ENCODE measurements around the gene LCE2A. TPM values are rescaled to one million over a fixed set of nuclear protein-coding genes. Genes with fewer than 3 reads are reported as not detected.

The LCE2A gene
- total and polyA plus RNA-seq, 9 of the 15 experiments (the other 6 are each of a cell fraction or from before 2014, with no cell fraction given): not detected

- H3K9me1 ChIP-seq (ENCODE audit: control insufficient read depth, insufficient read depth, low read length): no peaks in the 10 kb centered on the region
- FAIRE-seq (no peak), DNase-seq (ENCODE audit: extremely low read depth in 1 of 4, low spot score in 3 of 4) (no peak), ATAC-seq (no peak)
- no peaks in the 10 kb centered on the region for H4K20me1 ChIP-seq (replicated peaks; ENCODE audit: control insufficient read depth, insufficient read depth, low read length)
- H3K27ac ChIP-seq (ENCODE audit: extremely low read depth, low read depth, low read length): no peak overlapping the region
- in situ Hi-C loops (cut with MboI): no loop called here
- peak overlapping the region in 1 of 2 experiments; percentile 35; a peak in 1 of 4 replicates for H3K9ac ChIP-seq (ENCODE audit: insufficient read depth in 1 of 2, low read depth in 2 of 2, low read length in 2 of 2)
- no peak overlapping the region for H3K4me3 ChIP-seq
- H3K27me3 ChIP-seq (ENCODE audit: control insufficient read depth in 2 of 2, insufficient read depth in 2 of 2, low read length in 2 of 2): no peaks in the 10 kb centered on the region
- WGBS (ENCODE audit: insufficient coverage, low coverage, missing lambda C conversion rate): 1% methylated on average over 6 of the region's 6 CpGs
- intact Hi-C loops (cut with micrococcal nuclease): no loop called here
- H2AFZ ChIP-seq (ENCODE audit: low read depth, low read length): no peak overlapping the region
- H3K9me3 ChIP-seq (replicated peaks; ENCODE audit: control insufficient read depth, insufficient read depth, low read depth, low read length): no peaks in the 10 kb centered on the region
- H3K79me2 ChIP-seq (ENCODE audit: control insufficient read depth, insufficient read depth, low read length): no peaks in the 10 kb centered on the region
- ChIA-PET POLR2A (interaction anchor here (0.6 kb wide), 1 partner anchor 94 kb away, joined by 3 read pairs; no protein-coding TSS in a partner anchor), CTCF (ENCODE audit: low intra/inter-chr PET ratio) (no interaction called here)
- H3K4me1 ChIP-seq (replicated peaks in 1 of 2; ENCODE audit: control insufficient read depth in 2 of 2, insufficient read depth in 2 of 2, low read length in 2 of 2): no peaks in the 10 kb centered on the region
- H3K4me2 ChIP-seq (ENCODE audit: insufficient read depth, low read length): no peak overlapping the region
- BruUV-seq (replicated peaks): no TSS peak
- H3K36me3 ChIP-seq (ENCODE audit: control insufficient read depth, insufficient read depth, low read length): no peaks in the 10 kb centered on the region
- TF ChIP-seq NUFIP1 (IDR thresholded peaks at IDR 0.05; ENCODE audit: partially characterized antibody) (no peak), SMARCC2 (IDR thresholded peaks at IDR 0.05; ENCODE audit: low read depth) (no peak), ZNF197 (CRISPR knock-in tag; IDR thresholded peaks at IDR 0.05; ENCODE audit: low read depth) (no peak), RREB1 (CRISPR knock-in tag; IDR thresholded peaks at IDR 0.05) (no peak), NCOA6 (IDR thresholded peaks at IDR 0.05) (no peak), DLX4 (CRISPR knock-in tag; IDR thresholded peaks at IDR 0.05) (no peak), MEIS2 (IDR thresholded peaks at IDR 0.05; ENCODE audit: partially characterized antibody) (no peak), CBX8 (IDR thresholded peaks at IDR 0.05; ENCODE audit: borderline replicate concordance, extremely low read depth, low read depth, low read length, poor library complexity, severe bottlenecking) (no peak), ZNF436 (CRISPR knock-in tag; IDR thresholded peaks at IDR 0.05) (no peak), BRD4 (IDR thresholded peaks at IDR 0.05) (no peak), NFYB (IDR thresholded peaks at IDR 0.05; ENCODE audit: extremely low read depth, insufficient read length) (no peak), GTF2E2 (tag; IDR thresholded peaks at IDR 0.05) (no peak), UBTF (IDR thresholded peaks at IDR 0.05; ENCODE audit: borderline replicate concordance in 1 of 2, low read depth in 2 of 2, low read length in 2 of 2) (no peak), MCM5 (IDR thresholded peaks at IDR 0.05; ENCODE audit: low read depth) (no peak), SETDB1 (IDR thresholded peaks at IDR 0.05; ENCODE audit: low read length) (no peak)
These were observed 18.7 kb upstream of the LCE2A start for GRCh38 chr1:152679459-152679858.

Measured in K562 (cell line).